ENCODE data around the gene MRM1.
A peak's percentile ranks its signal among the peaks of the same experiment; 100 is the strongest.

MRM1 gene, protein sequence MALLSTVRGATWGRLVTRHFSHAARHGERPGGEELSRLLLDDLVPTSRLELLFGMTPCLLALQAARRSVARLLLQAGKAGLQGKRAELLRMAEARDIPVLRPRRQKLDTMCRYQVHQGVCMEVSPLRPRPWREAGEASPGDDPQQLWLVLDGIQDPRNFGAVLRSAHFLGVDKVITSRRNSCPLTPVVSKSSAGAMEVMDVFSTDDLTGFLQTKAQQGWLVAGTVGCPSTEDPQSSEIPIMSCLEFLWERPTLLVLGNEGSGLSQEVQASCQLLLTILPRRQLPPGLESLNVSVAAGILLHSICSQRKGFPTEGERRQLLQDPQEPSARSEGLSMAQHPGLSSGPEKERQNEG

DNA sequence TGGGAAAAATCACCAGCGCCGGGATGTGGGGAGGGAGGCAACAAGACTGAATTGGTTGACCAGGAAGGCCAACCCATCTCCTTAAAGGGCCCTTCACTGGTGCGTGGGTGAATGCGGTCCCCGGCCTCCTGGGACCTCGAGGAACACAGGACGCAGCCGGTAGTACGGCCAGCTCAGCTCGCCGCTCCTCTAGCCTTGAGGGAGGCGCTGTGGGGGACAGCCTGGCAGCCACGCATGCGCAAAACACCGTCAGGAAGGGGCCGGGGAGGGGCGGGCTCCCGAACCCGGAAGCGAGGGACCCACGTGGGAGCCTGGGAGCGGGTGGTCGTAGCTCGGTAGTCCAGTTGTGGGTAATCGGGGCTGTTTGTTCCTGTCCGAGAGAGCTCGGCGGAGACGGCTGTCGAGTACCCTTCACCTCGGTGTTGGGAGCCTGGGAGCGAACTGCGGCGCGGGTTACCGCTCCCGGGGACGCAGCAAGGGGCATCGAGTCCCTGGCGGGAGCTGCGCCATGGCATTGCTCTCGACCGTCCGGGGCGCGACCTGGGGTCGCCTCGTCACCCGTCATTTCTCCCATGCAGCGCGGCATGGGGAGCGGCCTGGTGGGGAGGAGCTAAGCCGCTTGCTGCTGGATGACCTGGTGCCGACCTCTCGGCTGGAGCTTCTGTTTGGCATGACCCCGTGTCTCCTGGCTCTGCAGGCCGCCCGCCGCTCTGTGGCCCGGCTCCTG, at the start of gene MRM1:
Gene MRM1 (plus strand): TSS at position 281 of the 727 bp plus-strand sequence. CDS start 228 bp downstream, at position 509.
- peak; percentile 85 to 90 for DNase-seq (ENCODE audit: low read depth in 2 of 2)

DNA sequence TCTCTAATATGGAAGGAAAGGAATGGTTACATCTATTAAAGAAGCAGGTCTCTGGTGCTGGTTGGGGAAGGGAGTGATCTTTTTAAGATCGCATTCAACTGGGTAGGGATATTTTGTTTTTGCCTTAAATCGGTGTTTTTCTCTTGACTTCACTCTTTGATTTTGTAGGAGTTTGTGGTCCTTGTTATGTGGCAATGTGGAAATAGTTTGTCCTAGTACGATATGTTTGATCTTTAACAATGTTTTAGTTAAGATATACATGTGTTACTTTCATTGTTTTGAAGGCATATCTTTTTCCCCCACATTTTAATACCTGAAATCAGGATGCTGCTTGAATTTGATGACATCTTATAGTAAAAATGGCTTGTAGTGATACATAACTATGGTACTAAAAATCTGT, 47.9 kb upstream of the MRM1 start:
- no peak for DNase-seq (ENCODE audit: low read depth in 2 of 2)

DNA sequence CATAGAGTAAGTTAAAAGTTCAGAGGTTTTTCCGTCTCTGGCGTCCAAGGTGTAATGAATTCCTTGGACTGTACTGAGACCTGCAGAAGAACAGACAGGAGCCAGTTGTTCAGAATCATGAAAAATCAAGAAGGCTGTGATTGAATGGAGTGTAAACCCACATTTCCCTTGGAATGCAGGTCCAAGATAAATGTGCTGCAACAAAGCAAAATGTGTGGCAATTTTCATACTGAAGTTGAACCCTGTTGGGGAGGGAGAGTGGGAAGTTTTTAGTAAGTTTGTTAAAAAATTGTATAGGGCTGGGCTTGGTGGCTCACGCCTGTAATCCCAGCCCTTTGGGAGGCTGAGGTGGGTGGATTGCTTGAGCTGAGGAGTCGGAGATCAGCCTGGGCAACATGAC, 35.3 kb upstream of the MRM1 start:
- DNase-seq (ENCODE audit: low read depth in 2 of 2) = no peak

DNA sequence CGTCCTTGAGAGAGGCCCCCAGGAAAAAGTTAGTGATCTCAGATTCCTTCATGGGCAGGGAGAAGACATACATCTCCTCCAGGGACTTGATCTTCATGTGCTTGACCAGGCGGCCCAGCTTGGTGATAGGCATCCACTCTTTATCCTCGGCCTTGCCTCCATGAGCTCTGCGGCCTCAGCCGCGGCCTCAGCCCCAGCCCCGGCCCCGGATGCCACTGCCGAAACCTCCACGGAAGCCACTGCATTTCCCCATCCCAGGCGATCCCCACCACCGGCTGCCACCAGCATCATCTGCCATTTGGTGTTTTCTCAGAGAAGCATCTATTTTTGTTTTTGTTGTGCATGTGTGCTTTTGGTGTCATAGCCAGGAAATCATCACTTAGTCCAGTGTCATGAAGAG, 26.4 kb upstream of the MRM1 start:
- no peak for DNase-seq (ENCODE audit: low read depth in 2 of 2)

DNA sequence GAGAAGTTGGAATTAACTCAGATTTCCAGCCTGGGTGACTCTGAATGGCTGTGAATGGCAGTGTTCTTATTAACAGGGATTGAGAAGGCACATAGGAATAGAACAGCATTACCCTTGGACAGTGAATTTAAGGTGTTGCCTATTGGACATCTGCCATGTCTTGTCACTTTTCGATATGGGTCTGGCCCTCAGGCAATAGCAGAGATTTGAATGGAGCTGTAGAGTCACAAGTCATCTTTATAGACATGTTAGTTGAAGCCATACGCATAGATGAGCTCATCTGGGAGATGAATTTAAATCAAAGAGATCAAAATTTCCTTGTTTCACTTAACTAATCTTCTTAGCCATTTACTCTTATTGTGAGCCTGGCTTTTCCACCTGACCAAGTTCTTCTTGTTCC, 24.6 kb upstream of the MRM1 start:
- DNase-seq (ENCODE audit: low read depth in 2 of 2) = no peak

DNA sequence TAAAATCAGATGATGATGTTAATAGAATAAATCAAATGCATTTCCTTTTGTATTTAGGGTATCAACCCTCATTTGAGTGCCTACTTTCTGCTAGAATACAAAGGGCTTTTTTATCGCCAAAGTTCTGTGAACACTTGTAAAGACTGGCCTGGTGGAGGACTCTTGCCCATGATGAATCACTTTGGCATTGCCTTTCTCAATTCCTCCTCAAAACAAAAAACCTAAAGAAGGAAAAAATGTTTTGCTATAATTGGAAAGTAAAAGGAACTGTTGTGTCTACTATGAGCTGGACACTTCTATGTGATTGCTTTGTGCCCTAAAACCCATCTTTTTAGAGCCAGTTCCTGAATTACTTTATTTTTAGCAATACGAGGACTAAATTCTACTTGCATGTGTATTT, 22.7 kb upstream of the MRM1 start:
- no peak for DNase-seq (ENCODE audit: low read depth in 2 of 2)

DNA sequence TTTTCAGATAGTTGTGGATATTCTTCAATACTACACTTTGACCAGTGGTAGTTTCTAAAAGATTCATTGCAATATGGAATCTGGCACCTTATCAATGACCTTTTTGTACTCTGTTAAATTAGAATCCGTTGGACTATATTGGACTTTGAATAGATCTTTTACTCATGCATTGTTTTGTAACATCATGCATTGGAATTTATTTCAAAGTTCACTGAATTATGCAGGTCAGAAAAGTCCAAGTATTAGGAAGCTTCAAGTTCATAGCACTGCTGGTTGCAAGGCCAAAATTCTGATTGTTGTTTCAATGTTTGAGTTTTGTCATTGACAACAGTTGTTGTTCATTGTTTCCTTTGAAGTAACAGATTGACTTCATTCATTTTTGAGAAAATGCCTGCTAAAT, 17.6 kb upstream of the MRM1 start:
- no peak for DNase-seq (ENCODE audit: low read depth in 2 of 2)

DNA sequence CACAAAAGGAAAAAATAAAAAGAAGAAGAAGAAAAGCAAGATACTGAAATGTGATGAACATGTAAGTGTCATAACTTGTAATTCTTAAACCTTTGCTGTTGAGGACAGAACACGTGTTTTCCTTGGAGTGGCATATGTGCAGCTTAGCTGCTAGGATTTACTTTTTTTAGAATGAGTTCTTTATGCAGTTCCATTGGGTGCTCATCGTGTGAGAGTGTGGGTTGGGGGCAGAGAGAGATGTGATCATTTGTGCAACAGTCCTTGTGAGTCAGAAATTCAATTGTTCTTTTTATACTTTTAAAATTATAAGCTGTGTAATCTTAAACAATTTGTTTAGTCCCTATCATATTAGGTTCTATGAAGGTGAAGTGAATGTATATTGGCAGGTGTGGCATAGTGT, 15.2 kb upstream of the MRM1 start:
- no peak for DNase-seq (ENCODE audit: low read depth in 2 of 2)

DNA sequence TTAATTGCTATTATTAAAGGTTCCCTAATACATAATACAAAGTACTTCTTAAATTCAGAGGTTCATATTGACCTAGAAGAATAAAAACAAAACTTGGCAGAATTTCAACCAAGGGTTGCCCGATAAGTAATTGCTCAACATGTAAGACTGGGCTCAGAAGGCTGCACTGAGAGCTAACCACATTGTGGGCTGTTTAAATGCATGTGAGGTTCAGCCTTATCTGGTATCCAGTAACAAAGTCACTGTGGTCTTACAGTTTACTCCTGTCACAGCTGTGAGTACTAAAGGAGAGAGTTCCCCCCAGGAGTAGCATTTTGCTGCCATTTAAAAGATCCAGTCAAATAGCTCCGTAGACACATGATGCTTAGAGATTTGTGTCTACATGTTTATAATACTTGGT, 11.3 kb upstream of the MRM1 start:
- no peak for DNase-seq (ENCODE audit: low read depth in 2 of 2)

DNA sequence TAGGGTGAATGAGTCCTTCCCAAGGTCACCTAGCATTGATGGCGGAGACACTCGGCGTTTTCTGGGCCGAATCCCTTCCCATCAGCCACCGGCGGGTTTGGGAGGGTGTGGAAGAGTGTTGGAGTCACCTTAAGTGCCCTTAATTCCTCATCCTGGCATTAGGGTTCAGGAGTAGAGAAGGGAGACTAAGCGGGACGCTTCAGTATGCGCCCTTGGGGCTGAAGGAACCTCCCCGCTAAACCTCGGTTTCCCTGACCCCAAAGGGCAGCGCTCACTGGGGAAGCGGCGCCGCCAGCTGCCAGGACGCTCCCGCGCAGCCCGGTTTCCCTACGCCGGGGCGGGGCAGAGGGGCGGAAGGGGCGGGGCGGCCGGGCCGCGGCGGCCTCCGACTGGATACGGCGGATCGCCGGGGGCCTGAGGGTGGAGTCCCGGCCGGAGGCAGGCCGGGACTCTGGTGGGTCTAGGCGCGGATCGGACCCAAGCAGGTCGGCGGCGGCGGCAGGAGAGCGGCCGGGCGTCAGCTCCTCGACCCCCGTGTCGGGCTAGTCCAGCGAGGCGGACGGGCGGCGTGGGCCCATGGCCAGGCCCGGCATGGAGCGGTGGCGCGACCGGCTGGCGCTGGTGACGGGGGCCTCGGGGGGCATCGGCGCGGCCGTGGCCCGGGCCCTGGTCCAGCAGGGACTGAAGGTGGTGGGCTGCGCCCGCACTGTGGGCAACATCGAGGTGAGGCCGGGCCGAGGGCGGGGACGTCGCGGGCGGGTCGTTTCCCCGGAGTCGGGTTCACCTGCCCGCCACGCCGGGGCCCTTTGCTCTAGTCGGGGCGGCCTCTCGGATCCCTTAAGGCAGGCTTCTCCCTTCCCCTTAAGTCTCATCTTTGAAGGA, 9.7 kb upstream of the MRM1 start, which contains the start of gene DHRS11:
Gene DHRS11 (plus strand): TSS at position 446 of the 882 bp plus-strand sequence. CDS start 131 bp downstream, at position 577.
- peak; percentile 72 to 76 for DNase-seq (ENCODE audit: low read depth in 2 of 2)

DNA sequence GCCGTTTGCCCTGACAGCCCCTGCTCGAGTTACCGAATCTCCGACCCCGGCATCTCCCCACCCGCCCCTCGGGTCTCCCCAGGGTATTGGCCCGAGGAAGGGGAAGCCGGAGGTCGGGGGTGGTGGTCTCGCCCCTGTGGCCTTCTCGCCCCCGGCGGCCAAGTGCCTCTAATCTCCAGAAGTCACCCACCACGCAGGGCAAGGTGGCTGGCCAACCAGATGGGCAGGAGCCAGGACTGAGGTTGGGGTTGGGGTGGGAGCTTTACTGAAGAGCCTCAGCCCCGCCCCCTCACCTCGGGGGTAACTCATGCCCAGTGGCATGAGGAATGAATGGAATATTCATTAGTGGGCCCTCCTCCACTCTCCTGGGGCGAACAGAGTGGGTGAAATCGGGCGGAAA, 9.1 kb upstream of the MRM1 start:
- DNase-seq (ENCODE audit: low read depth in 2 of 2) = no peak

DNA sequence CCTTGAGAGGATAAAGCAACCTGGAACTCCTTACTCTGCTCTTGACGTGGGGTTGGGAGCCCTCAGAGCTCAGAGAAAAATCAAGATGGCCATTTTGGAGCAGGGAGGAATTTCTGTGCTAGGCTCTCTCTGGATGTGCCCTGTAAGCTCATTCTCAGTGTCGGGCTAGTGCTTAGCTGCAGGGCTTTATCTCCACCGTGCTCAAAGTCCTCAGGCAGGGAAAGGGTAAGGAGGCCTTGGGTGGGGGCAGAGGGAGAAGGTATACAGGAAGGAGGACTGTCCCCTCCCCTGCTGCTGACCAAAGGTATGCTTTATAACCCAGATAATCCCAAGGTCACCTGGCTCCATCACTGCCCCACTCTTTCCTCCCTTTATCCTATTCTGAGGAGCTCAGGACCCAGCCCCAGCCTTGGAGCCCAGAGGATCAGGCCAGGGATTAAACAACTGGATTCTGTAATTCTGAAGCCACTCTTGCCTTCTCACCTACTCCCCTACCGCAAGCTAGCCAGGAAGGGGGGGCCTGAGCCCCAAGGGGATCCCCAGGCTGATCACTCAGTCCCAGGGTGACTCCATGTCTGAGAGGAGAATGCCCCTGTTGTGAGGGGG, 8.6 kb upstream of the MRM1 start:
- no peak for DNase-seq (ENCODE audit: low read depth in 2 of 2)

DNA sequence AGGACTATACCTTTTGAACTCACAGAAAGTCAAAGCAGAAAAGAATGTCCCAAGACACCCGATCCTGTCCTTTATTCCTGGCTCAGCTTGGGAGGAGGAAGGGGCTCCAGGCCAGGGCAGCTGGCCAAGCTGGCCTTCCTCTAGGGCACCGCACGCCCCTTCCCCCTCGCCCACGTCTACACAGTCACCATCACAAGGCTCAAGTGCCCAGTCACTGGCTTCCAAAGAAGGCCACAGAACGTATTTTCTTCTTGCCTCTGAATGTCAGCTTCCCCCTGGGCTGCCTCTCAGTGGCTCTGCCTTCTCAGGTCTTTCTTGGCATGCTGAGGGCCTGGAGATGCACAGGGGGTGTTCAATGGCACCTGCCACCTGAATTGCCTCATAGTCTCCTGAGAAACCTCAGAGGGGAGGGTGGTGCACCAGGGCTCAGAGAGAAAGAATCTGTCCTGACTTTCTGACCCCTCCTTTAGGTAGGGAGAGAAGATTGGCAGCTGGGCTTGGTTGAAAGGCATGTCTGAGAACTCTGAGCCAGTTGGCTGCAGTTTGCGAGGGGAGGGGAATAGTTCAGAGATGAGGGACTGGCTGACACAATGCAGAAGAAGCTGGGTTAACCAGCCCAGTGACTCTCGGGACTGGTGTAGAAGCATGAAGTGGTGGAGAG, 7.6 kb upstream of the MRM1 start:
- no peak for DNase-seq (ENCODE audit: low read depth in 2 of 2)

DNA sequence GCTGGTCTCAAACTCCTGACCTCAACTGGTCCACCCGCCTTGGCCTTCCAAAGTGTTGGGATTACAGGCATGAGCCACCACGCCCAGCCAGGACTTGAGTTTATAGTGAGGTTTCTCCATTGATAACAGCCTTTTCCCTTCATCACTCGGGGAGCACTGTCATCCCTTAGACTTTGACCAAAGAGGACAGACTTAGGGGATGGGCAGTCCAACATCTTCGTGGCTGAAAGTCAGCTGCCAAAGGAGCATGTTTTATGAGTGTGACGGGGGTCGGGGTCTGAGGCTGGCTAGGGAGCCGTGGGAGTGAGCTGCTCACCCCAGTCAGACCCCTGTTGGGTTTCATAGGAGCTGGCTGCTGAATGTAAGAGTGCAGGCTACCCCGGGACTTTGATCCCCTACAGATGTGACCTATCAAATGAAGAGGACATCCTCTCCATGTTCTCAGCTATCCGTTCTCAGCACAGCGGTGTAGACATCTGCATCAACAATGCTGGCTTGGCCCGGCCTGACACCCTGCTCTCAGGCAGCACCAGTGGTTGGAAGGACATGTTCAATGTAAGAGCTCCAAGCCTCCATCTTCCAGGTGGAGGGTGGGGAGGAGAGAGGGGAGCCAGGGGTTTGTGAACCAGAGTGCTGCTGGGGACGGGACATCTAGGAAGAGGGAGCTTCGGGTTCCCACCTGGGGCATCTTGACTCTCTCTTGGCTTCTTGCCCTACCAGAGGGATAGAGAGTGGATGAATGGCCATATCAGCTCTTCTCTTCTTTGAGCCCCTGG, 6.6 kb upstream of the MRM1 start:
- no peak for DNase-seq (ENCODE audit: low read depth in 2 of 2)

DNA sequence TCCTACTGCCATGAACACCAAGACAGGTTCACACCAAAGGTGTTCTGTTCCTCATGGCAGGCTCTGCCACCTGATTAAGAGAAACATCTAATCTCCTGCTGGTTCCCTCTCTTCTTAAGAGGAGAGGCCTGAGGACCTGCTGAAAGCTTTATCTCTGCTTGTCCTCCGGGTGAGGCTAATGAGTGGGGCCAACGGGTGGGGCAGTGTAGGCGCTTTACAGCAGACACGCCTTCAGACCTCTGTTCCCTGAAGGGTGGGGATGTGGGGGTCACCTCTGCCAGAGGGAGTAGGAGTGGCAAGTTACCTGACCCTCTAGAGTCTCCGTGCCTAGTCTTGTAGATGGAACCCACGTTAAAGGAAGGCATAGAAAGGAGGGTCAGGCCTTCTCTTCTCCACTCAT, 4.2 kb upstream of the MRM1 start:
- DNase-seq (ENCODE audit: low read depth in 2 of 2) = no peak

DNA sequence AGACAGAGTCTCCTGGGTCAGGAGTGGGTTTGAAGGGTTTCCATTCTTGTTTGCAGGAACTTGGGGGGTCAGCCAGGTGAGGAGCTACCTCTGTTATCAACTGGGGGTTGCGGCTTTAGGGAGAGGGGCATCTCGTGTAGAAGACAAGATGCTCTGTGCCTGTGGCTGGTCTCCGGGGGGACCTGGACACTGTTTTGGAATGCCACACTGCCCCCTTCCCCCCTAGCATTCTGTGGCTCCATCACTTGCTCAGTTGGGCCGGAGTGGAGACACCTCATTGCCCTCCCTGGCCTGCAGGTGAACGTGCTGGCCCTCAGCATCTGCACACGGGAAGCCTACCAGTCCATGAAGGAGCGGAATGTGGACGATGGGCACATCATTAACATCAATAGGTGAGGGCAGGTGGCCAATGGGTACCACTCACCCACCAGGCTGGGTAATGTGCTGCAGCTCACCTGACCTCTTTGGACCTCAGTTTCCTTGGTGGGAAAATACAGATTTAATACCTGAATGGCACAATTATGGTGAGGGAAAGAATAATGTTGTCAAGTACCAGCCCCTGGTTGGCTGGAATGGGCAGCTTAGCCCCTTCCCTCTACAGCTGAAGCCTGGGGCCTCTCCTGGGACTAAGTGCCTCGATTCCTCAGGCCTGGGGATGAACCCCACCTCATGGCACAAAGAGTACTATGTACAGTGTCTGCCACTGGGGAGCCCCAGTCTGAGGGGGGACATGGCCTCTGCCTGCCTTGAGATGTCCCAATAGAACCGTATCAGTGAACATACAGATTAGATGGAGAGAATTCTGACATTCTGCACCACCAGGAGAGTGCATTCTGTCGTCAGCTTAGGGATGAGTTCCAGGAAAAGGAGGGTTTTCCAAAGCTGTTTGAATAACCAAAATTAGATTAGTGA, 3.3 kb upstream of the MRM1 start:
- DNase-seq (ENCODE audit: low read depth in 2 of 2) = no peak

DNA sequence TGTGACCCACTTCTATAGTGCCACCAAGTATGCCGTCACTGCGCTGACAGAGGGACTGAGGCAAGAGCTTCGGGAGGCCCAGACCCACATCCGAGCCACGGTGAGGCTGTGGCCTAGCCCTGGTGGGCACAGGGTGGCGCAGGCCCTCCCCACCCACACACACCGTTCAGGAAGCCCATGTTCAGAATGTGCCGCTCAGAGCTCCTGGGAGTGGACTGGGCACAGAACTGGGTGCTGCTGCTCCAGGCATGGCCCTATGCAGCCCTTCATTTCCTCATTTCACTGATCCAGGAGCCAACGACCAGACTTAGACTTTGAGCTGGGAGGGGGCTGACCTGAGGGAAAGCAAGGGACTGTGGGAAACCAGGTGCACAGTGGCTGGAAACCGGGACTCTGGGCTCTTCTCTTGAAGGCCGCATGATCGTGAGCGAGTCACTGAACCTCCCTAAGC, 2.4 kb upstream of the MRM1 start:
- DNase-seq (ENCODE audit: low read depth in 2 of 2) = no peak

DNA sequence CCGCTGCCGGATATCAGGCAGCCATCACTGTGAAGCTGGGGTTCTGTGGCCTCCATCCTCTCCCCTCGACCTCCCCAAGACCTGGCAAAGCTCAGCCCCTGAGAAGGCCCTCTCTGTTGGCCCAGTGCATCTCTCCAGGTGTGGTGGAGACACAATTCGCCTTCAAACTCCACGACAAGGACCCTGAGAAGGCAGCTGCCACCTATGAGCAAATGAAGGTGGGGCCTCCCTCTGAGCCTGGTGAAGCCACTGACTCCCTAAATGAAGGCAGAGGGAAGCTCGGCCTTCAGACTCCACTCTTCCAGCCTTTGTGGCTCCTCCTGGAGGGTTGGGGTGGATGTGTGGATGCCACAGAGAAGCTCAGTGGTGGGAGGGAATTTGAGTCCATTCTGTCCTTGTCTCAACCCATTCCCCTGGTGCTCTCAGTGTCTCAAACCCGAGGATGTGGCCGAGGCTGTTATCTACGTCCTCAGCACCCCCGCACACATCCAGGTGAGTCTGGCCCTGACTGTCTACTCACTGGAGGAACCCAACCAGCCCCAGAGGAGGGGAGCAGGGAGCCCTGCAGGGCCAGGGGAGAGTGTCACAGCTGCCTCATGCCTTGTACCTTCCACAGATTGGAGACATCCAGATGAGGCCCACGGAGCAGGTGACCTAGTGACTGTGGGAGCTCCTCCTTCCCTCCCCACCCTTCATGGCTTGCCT, 1.7 kb upstream of the MRM1 start:
- no peak for DNase-seq (ENCODE audit: low read depth in 2 of 2)

DNA sequence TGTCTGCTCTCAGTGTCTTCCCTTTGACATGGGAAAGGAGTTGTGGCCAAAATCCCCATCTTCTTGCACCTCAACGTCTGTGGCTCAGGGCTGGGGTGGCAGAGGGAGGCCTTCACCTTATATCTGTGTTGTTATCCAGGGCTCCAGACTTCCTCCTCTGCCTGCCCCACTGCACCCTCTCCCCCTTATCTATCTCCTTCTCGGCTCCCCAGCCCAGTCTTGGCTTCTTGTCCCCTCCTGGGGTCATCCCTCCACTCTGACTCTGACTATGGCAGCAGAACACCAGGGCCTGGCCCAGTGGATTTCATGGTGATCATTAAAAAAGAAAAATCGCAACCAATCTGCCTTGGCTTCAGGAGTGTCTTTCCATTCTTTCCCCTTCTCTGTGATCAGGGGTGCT, 918 bp upstream of the MRM1 start:
- no peak for DNase-seq (ENCODE audit: low read depth in 2 of 2)

All from activated CD4-positive, alpha-beta T cell treated with anti-CD3 and anti-CD28 coated beads for 24 hours (primary cell).